ENCODE results near the gene RAB11FIP3. TPM values are rescaled to one million over a fixed set of nuclear protein-coding genes. Genes with fewer than 3 reads are reported as not detected.
"Not testable (repeated sequence)": the region's sequence is repeated elsewhere in the genome, so short reads cannot be mapped to it uniquely, and the experiment has no call there.

The RAB11FIP3 gene
- total RNA-seq, 1 donor from 2014 or later = 72.5 TPM

GRCh38 chr16:392450-393030 is 32.9 kb upstream of the RAB11FIP3 start:
- DNase-seq (ENCODE audit: low read depth) = no peak

GRCh38 chr16:396199-396598 is 29.2 kb upstream of the RAB11FIP3 start:
- no peak for DNase-seq (ENCODE audit: low read depth)

- no peak for DNase-seq (ENCODE audit: low read depth)
Measured at GRCh38 chr16:396605-397004, 28.8 kb upstream of the RAB11FIP3 start.

- DNase-seq (ENCODE audit: low read depth) = no peak
Measured at GRCh38 chr16:397135-397661, 28.3 kb upstream of the RAB11FIP3 start, which contains the start of gene NME4. NME4 (plus strand) TSS chr16:397199; CDS start chr16:397223, 24 bp downstream.

- peak; percentile 22 for DNase-seq (ENCODE audit: low read depth)
Measured at GRCh38 chr16:397736-398332, 27.6 kb upstream of the RAB11FIP3 start.

GRCh38 chr16:398561-399339 is 26.7 kb upstream of the RAB11FIP3 start:
- no peak for DNase-seq (ENCODE audit: low read depth)

GRCh38 chr16:399340-400019 is 26.0 kb upstream of the RAB11FIP3 start:
- no peak for DNase-seq (ENCODE audit: low read depth)

GRCh38 chr16:400061-400591 is 25.3 kb upstream of the RAB11FIP3 start:
- no peak for DNase-seq (ENCODE audit: low read depth)

- DNase-seq (ENCODE audit: low read depth) = peak; percentile 68
Measured at GRCh38 chr16:401468-402348, 23.7 kb upstream of the RAB11FIP3 start, which contains the start of gene DECR2. DECR2 (plus strand) TSS chr16:401885; CDS start chr16:401964, 79 bp downstream.

GRCh38 chr16:404971-405486 is 20.4 kb upstream of the RAB11FIP3 start:
- no peak for DNase-seq (ENCODE audit: low read depth)

- DNase-seq (ENCODE audit: low read depth) = no peak
Measured at GRCh38 chr16:405548-406506, 19.6 kb upstream of the RAB11FIP3 start.

- no peak for DNase-seq (ENCODE audit: low read depth)
Measured at GRCh38 chr16:407253-407652, 18.2 kb upstream of the RAB11FIP3 start.

- DNase-seq (ENCODE audit: low read depth) = no peak
Measured at GRCh38 chr16:410516-411178, 14.8 kb upstream of the RAB11FIP3 start.

- no peak for DNase-seq (ENCODE audit: low read depth)
Measured at GRCh38 chr16:411576-412265, 13.7 kb upstream of the RAB11FIP3 start.

- DNase-seq (ENCODE audit: low read depth) = peak; percentile 39
Measured at GRCh38 chr16:414395-415169, 10.9 kb upstream of the RAB11FIP3 start.

- not testable (repeated sequence) for DNase-seq (ENCODE audit: low read depth)
Measured at GRCh38 chr16:415170-415498, 10.3 kb upstream of the RAB11FIP3 start.

- DNase-seq (ENCODE audit: low read depth) = not testable (repeated sequence)
Measured at GRCh38 chr16:422179-422578, 3.3 kb upstream of the RAB11FIP3 start.
